ENCODE measurements around the gene F13A1. TPM values are rescaled to one million over a fixed set of nuclear protein-coding genes. Genes with fewer than 3 reads are reported as not detected.

F13A1 gene
- polyA plus RNA-seq, 1 donor (not counting 4 experiments of a cell fraction or from before 2014, with no cell fraction given) = not detected

- H3K27me3 ChIP-seq (ENCODE audit: control insufficient read depth, extremely low read depth, insufficient read depth, low read length) = peaks cover 27% of the 10 kb centered on the region
- H3K27ac ChIP-seq (ENCODE audit: control insufficient read depth, insufficient read depth, low read length) = no peak overlapping the region
- dilution Hi-C loops (cut with MboI; ENCODE audit: extremely low pct_ligation_motif_present, low sequenced_read_pairs) = no loop called here
- no peak overlapping the region for H3K4me3 ChIP-seq (ENCODE audit: control insufficient read depth in 2 of 3, extremely low read depth in 1 of 3, insufficient read depth in 2 of 3, low read depth in 1 of 3, low read length in 3 of 3)
- H3K79me2 ChIP-seq (ENCODE audit: control insufficient read depth, insufficient read depth, low read length) = no peaks in the 10 kb centered on the region
- H3K9ac ChIP-seq (ENCODE audit: control insufficient read depth, extremely low read depth, insufficient read depth, low read length) = no peak overlapping the region
- H4K20me1 ChIP-seq (ENCODE audit: control insufficient read depth, extremely low read depth, insufficient read depth, low read length) = no peaks in the 10 kb centered on the region
- no peaks in the 10 kb centered on the region for H3K9me3 ChIP-seq (ENCODE audit: control insufficient read depth, low read depth, low read length)
- no peaks in the 10 kb centered on the region for H3K36me3 ChIP-seq (ENCODE audit: control insufficient read depth in 2 of 2, extremely low read depth in 1 of 2, insufficient read depth in 2 of 2, low read length in 2 of 2)
- H3K9me1 ChIP-seq (ENCODE audit: control insufficient read depth, extremely low read depth, insufficient read depth, low read length) = no peaks in the 10 kb centered on the region
- FAIRE-seq (no peak), DNase-seq (ENCODE audit: low read depth, low spot score) (no peak)
- H3K4me2 ChIP-seq (ENCODE audit: control insufficient read depth, extremely low read depth, insufficient read depth, low read depth, low read length) = no peak overlapping the region
- no peak overlapping the region for H2AFZ ChIP-seq (ENCODE audit: control insufficient read depth, low read length)
- no peaks in the 10 kb centered on the region for H3K4me1 ChIP-seq (ENCODE audit: control insufficient read depth, extremely low read depth, insufficient read depth, low read length)
- no peak for TF ChIP-seq EZH2 (IDR thresholded peaks at IDR 0.05; ENCODE audit: low read length)
- no peak for TF ChIP-seq CTCF (optimal IDR thresholded peaks at IDR 0.05 in 1 of 3, IDR thresholded peaks at IDR 0.05 in 1 of 3, conservative IDR thresholded peaks at IDR 0.05 in 1 of 3; ENCODE audit: extremely low read depth in 1 of 3, insufficient read depth in 2 of 3, low read length in 3 of 3)
Measured at GRCh38 chr6:6323352-6323751, 2.9 kb upstream of the F13A1 start.

- dilution Hi-C loops (cut with MboI; ENCODE audit: extremely low pct_ligation_motif_present, low sequenced_read_pairs) = no loop called here
- H4K20me1 ChIP-seq (ENCODE audit: control insufficient read depth, extremely low read depth, insufficient read depth, low read length) = no peaks in the 10 kb centered on the region
- H3K79me2 ChIP-seq (ENCODE audit: control insufficient read depth, insufficient read depth, low read length) = no peaks in the 10 kb centered on the region
- H3K27ac ChIP-seq (ENCODE audit: control insufficient read depth, insufficient read depth, low read length) = no peak overlapping the region
- H3K4me1 ChIP-seq (ENCODE audit: control insufficient read depth, extremely low read depth, insufficient read depth, low read length) = no peaks in the 10 kb centered on the region
- H2AFZ ChIP-seq (ENCODE audit: control insufficient read depth, low read length) = no peak overlapping the region
- H3K9ac ChIP-seq (ENCODE audit: control insufficient read depth, extremely low read depth, insufficient read depth, low read length) = no peak overlapping the region
- no peaks in the 10 kb centered on the region for H3K9me1 ChIP-seq (ENCODE audit: control insufficient read depth, extremely low read depth, insufficient read depth, low read length)
- H3K4me3 ChIP-seq (ENCODE audit: control insufficient read depth in 2 of 3, extremely low read depth in 1 of 3, insufficient read depth in 2 of 3, low read depth in 1 of 3, low read length in 3 of 3) = no peak overlapping the region
- no peaks in the 10 kb centered on the region for H3K9me3 ChIP-seq (ENCODE audit: control insufficient read depth, low read depth, low read length)
- no peak for FAIRE-seq
- TF ChIP-seq EZH2 (IDR thresholded peaks at IDR 0.05; ENCODE audit: low read length) (no peak), CTCF (optimal IDR thresholded peaks at IDR 0.05 in 1 of 3, IDR thresholded peaks at IDR 0.05 in 1 of 3, conservative IDR thresholded peaks at IDR 0.05 in 1 of 3; ENCODE audit: extremely low read depth in 1 of 3, insufficient read depth in 2 of 3, low read length in 3 of 3) (no peak)
- H3K36me3 ChIP-seq (ENCODE audit: control insufficient read depth in 2 of 2, extremely low read depth in 1 of 2, insufficient read depth in 2 of 2, low read length in 2 of 2) = no peaks in the 10 kb centered on the region
- DNase-seq (ENCODE audit: low read depth, low spot score) = no peak
- no peak overlapping the region for H3K4me2 ChIP-seq (ENCODE audit: control insufficient read depth, extremely low read depth, insufficient read depth, low read depth, low read length)
- peaks cover 35% of the 10 kb centered on the region for H3K27me3 ChIP-seq (ENCODE audit: control insufficient read depth, extremely low read depth, insufficient read depth, low read length)
Measured at GRCh38 chr6:6320901-6321300, 439 bp upstream of the F13A1 start.

All from keratinocyte (primary cell).